ENCODE measurements around the gene ADGRG1. TPM values are rescaled to one million over a fixed set of nuclear protein-coding genes. Genes with fewer than 3 reads are reported as not detected.

Gene ADGRG1
- total RNA-seq, 2 donors from 2014 or later: 28.0 to 28.5 TPM

- no peak for DNase-seq (ENCODE audit: low spot score)
- intact Hi-C loops (cut with DNase I): no loop called here
These were observed 60.7 kb downstream of the ADGRG1 start for GRCh38 chr16:57688987-57689761.

DNA sequence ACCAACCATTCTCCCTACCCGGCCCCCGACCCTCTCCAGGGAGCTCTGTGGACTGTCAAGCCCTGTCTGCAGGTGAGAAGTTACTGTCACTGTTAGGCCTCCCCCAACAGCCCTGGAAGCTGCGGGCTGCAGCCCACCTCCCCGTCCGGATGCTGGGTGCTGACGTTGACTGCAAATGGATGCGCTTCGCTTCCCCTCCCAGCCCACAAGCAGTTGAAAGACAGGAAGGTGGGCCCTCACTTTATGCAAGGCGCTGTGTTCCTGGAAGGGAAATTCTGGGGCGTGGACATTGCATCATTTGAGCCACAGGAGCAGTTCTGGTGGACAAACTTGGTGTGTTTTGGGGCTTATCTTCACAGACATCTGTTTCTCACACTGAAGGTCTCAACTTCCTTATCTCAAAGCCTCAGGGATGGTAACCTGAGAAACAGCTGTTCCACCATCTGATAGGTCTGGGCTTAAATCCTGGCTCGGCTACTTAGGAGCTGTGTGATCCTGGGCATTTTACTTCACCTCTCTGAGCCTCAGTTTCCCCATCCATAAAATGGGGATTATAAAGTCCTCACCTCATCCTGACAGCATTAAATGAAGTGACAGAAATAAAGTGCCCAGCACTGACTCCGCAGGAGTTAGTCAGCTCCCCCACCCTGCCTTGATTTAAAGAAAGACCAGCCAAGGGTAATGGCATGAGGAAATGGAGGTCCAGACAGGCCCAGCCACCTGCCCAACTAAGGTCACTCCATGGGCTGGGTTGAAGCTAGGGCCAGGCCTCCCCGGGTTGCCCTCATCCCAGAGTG, 61.5 kb downstream of the ADGRG1 start:
- intact Hi-C loops (cut with DNase I): no loop called here
- DNase-seq (ENCODE audit: low spot score): no peak

DNA sequence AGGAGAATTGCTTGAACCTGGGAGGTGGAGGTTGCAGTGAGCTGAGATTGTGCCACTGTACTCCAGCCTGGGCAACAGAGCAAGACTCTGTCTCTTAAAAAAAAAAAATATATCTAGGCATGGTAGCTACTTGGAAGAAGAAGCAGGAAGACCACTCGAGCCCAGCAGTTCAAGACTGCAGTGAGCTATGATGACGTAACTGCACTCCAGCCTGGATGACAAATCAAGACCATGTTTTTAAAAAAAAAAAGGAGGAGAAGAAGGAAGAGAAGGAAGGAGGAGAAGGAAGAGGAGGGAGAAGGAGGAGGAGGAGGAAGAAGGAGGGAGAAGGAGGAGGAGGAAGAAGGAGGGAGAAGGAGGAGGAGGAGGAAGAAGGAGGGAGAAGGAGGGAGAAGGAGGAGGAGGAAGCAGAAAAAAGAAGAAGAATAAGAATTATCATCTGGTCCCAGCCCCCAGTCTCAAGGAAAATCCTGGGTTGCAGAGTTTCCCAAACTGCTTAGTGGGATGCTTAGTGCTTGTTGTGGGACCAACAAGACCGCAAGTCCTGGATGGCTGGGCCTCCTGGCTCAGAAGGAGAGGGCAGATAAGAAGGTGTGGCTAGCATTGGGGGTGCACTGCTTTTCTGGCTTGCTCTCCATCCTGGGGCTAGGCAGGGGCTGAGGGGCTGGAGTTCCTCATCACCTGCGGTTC, 62.5 kb downstream of the ADGRG1 start:
- intact Hi-C loops (cut with DNase I): no loop called here
- no peak for DNase-seq (ENCODE audit: low spot score)

- no peak for DNase-seq (ENCODE audit: low spot score)
- intact Hi-C loops (cut with DNase I): no loop called here
These were observed 64.2 kb downstream of the ADGRG1 start for GRCh38 chr16:57692636-57693035.

DNA sequence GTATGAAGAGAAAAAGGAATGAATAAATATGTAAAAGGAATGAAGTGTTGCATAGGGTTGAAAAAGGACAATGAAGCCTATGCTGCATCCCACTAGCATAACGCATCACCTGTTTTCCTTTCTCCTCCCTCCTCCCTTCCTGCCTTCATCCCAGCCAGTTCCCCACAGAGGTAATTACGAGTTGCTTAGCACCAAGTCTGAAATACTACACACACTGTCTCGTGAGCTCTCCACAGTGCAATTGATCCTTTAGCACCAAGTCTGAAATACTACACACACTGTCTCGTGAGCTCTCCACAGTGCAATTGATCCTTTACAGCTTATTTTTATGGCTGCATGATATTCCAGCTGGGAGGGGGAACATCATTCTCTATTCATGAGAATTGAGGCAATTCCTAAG, 65.1 kb downstream of the ADGRG1 start:
- intact Hi-C loops (cut with DNase I): no loop called here
- DNase-seq (ENCODE audit: low spot score): no peak

DNA sequence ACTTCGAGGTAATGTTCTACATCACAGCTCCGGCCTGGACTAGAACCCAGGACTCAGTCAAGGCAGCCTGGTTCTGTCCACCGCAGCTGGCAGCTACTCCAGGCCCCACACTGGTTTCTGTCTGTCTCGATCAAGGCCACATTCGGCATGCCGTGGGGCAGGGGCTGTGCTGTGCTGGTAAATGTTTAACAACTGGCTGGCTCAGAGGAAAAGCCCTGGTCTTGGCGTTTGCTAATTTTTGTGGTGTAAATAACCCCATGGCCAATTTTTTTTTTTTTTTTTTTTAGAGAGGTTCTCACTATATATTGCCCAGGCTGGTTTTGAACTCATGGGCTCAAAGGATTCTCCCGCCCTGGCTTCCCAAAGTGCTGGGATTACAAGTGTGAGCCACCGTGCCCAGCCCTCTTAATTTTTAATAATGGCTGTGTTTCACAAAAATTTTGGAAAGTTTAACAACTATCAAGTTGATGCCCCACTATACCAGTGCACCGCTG, 65.8 kb downstream of the ADGRG1 start:
- no peak for DNase-seq (ENCODE audit: low spot score)
- intact Hi-C loops (cut with DNase I): no loop called here

- no peak for DNase-seq (ENCODE audit: low spot score)
- intact Hi-C loops (cut with DNase I): no loop called here
These were observed 66.6 kb downstream of the ADGRG1 start, which contains the start of gene DRC7 for GRCh38 chr16:57694725-57695679. DRC7 (plus strand) TSS chr16:57694806; CDS start chr16:57697950, 3,144 bp downstream.

- intact Hi-C loops (cut with DNase I): no loop called here
- DNase-seq (ENCODE audit: low spot score): no peak
These were observed 67.2 kb downstream of the ADGRG1 start for GRCh38 chr16:57695680-57696069.

GRCh38 chr16:57696240-57696639, 67.8 kb downstream of the ADGRG1 start:
- intact Hi-C loops (cut with DNase I): no loop called here

DNA sequence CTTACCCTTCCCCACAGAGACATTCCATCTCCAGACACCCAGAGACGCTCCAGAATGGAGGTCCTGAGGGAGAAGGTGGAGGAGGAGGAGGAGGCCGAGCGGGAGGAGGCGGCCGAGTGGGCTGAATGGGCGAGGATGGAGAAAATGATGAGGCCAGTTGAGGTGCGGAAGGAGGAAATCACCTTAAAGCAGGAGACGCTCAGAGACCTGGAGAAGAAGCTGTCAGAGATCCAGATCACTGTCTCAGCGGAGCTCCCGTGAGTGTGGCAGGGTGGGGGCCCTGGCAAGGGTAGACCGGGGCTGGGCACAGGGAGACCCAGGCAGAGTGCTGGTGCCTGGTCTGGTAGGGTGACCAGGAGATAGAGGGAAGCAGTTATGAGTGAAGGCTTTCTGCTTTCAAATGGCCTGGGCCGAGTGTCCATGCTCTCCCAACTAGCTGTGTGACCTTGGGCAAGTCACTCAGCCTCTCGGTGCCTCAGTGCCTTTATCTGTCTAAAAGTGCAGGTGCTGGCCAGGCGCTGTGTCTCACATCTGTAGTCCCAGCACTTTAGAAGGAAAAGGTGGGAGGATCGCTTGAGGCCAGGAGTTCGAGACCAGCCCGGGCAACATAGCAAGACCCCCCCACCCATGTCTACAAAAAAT, 69.6 kb downstream of the ADGRG1 start:
- no peak for DNase-seq (ENCODE audit: low spot score)
- intact Hi-C loops (cut with DNase I): no loop called here

More at GRCh38 chr16:57696240-57696639, 67.8 kb downstream of the ADGRG1 start:
- DNase-seq (ENCODE audit: low spot score): no peak

DNA sequence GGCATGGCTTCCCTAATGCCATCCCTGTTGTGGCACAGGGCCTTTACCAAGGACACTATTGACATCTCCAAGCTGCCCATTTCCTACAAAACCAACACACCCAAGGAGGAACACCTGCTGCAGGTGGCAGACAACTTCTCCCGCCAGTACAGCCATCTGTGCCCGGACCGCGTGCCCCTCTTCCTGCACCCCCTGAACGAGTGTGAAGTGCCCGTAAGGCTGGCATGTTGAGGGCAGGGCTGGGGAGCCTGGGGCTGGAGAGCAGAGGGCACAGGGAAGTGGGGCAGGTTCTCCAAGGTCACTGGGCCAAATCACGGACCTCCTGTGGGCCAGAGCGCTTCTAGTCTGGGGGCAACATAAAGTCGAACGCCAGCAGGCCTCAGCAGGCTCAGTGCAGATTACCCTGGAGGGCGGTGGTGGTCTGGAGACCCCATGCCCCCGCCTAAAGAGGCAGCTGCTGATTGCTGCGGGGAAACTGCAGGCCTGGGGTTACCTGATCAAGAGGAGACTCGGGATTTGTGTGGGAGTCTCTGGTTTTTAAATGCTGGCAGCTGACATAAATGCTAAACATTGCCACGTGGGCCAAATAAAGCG, 70.5 kb downstream of the ADGRG1 start:
- intact Hi-C loops (cut with DNase I): no loop called here
- DNase-seq (ENCODE audit: low spot score): no peak

DNA sequence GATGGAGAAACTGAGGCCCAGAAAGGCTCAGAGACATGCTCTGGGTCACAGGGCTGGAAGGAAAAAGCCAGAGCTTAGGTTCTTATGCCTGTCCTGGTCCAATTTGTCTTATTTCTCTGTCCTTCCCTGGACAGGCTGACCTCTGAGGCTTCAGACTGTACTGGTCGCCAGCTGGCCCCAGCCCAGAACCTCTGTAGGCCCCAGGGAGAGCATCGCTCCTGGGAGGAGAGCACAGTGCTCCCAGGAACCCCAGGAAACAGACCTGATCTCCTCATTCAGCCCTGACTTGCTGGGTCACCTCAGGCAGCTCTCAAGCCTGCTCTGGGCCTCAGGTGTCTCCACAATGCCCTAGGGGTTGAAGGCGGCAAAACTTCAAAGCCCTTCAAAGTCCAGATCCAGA, 71.1 kb downstream of the ADGRG1 start:
- intact Hi-C loops (cut with DNase I): no loop called here

GRCh38 chr16:57699899-57700298, 71.5 kb downstream of the ADGRG1 start:
- intact Hi-C loops (cut with DNase I): no loop called here
- DNase-seq (ENCODE audit: low spot score): peak; percentile 74

More for the DNA sequence above, 71.1 kb downstream of the ADGRG1 start:
- DNase-seq (ENCODE audit: low spot score): no peak

DNA sequence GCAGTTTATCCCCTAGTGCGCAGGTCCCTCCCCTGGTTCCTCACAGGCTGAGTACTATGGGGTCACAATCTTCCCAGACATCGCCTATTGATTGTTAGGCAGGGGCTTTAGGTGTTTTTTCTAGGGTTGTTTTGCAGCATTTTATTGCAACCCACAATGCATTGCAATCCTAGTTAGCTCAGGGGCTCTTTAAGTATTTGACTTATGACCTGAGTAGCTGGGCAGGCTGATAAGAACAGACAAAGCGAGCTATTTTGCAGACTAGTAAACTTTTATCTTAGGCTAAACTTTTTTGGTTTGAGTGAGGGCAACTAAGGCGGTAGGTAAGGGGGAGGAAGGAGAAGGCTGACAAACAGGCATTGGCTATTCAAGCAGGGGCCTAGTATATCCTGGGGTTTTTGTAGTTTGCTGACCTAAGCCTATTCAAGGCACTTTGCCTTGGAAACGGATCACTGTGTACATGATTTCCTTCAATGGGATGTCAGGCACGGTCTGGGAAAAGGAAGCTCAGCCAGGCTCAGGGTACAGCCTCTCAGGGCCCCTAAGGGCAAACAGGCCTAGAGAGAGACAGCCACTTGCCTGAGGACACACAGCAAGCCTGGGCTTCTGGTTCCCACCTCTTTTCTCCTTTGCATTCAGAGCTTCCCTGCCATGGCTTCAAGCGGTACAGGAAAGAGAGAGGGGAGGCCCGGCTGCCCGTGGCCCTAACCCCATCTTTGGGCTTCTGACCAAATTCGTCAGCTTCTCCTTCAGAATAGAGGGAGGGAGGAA, 72.5 kb downstream of the ADGRG1 start:
- no peak for DNase-seq (ENCODE audit: low spot score)
- intact Hi-C loops (cut with DNase I): no loop called here

- no peak for DNase-seq (ENCODE audit: low spot score)
- intact Hi-C loops (cut with DNase I): no loop called here
These were observed 73.4 kb downstream of the ADGRG1 start for GRCh38 chr16:57701759-57702371.

DNA sequence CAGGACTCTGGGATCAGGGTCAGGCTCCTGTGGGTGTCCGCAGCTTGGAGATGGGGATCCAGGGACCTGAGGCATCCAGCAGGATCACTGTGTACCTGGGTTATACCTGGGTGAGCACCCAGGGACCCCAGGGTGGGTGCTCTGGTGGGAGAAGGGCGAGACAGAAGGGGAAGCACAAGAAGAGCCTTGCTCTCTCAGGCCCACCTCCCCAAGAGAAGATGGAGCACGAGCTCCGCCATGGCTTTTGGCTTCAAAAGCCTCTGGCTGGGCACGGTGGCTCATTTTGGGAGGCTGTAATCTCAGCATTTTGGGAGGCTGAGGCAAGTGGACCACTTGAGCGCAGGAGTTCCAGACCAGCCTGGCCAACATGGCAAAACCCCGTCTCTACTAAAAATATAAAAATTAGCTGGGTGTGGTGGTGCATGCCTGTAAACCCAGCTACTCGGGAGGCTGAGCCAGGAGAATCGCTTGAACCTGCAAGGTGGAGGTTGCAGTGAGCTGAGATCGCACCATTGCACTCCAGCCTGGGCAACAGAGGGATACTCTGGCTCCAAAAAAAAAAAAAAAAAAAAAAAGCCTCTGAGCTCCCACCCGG, 75.1 kb downstream of the ADGRG1 start:
- DNase-seq (ENCODE audit: low spot score): no peak
- intact Hi-C loops (cut with DNase I): no loop called here

All from posterior vena cava (tissue), 2 donors.